HepG2 (cell line): Measurements from ENCODE around the gene TMEM9B. TPM values are rescaled to one million over a fixed set of nuclear protein-coding genes. Genes with fewer than 3 reads are reported as not detected.

Experiments used
- BORCS8-MEF2B ChIP-seq: sonication (generic); formaldehyde crosslinking; IDR thresholded peaks from 2 replicates; pipeline ENCODE4 v1.8.0; 2022; ENCODE audit warnings: mild to moderate bottlenecking, missing genetic modification reagents
- CTCF ChIP-seq: sonication (generic); formaldehyde crosslinking; IDR thresholded peaks from 2 replicates; pipeline ENCODE4 v1.5.0; 2020; ENCODE audit warnings: mild to moderate bottlenecking, missing genetic modification reagents, moderate library complexity
- ZNF280D ChIP-seq: sonication (generic); formaldehyde crosslinking; IDR thresholded peaks from 2 replicates; pipeline ENCODE4 v1.5.1; 2020; ENCODE audit warnings: mild to moderate bottlenecking, missing genetic modification reagents
- ZNF3 ChIP-seq: IDR thresholded peaks from 2 replicates; pipeline ENCODE4 v1.7.0; 2017; ENCODE audit warnings: inconsistent platforms
- polyA plus RNA-seq, 8 experiments: library from polyadenylated mRNA; depleted of rRNA in 3 of 8; stranded (reverse) in 7 of 8; unstranded in 1 of 8; fragments of >200 nt; fragmentation: Illumina TruSeq in 4 of 8; extraction: Trizol in 4 of 8; gene quantifications; 2 replicates each; pipeline versions ENCODE4 v1.2.1 to v1.2.3, GENCODE V29; 2011 to 2016; ENCODE audit warnings: low read depth in 4 of 8, missing spikeins in 1 of 8, mixed read lengths in 1 of 8; ENCODE audit not compliant: insufficient read depth in 1 of 8
- total RNA-seq, 5 experiments: library from RNA; depleted of rRNA; stranded (reverse); fragments of >200 nt; fragmentation: Illumina TruSeq; extraction: Trizol; gene quantifications; 2 replicates each; pipeline ENCODE4 v1.2.3, GENCODE V29; 2016; ENCODE audit warnings: low read depth in 1 of 5
- TF ChIP-seq, protein P1 (sequence below): sonication (generic); formaldehyde crosslinking; IDR thresholded peaks from 2 replicates; pipeline ENCODE4 v1.5.1; 2020; ENCODE audit warnings: mild to moderate bottlenecking, missing genetic modification reagents, moderate library complexity

The TMEM9B gene
- total and polyA plus RNA-seq, 2 of the 13 experiments (the other 11 are each of a cell fraction or from before 2014, with no cell fraction given): 12.4 to 20.8 TPM

GRCh38 chr11:8913961-8914660, 50.1 kb downstream of the TMEM9B start (continued):
- TF ChIP-seq CTCF (CRISPR knock-in tag) (peak; percentile 85), ZNF280D (CRISPR knock-in tag) (no peak), ZNF3 (CRISPR knock-in tag) (0 out of 2 replicates have a peak, but pooled peaks have one; percentile 73), BORCS8-MEF2B (CRISPR knock-in tag) (peak; percentile 27; the same call in 1 of the 2 replicates)
- TF ChIP-seq, protein P1, sequence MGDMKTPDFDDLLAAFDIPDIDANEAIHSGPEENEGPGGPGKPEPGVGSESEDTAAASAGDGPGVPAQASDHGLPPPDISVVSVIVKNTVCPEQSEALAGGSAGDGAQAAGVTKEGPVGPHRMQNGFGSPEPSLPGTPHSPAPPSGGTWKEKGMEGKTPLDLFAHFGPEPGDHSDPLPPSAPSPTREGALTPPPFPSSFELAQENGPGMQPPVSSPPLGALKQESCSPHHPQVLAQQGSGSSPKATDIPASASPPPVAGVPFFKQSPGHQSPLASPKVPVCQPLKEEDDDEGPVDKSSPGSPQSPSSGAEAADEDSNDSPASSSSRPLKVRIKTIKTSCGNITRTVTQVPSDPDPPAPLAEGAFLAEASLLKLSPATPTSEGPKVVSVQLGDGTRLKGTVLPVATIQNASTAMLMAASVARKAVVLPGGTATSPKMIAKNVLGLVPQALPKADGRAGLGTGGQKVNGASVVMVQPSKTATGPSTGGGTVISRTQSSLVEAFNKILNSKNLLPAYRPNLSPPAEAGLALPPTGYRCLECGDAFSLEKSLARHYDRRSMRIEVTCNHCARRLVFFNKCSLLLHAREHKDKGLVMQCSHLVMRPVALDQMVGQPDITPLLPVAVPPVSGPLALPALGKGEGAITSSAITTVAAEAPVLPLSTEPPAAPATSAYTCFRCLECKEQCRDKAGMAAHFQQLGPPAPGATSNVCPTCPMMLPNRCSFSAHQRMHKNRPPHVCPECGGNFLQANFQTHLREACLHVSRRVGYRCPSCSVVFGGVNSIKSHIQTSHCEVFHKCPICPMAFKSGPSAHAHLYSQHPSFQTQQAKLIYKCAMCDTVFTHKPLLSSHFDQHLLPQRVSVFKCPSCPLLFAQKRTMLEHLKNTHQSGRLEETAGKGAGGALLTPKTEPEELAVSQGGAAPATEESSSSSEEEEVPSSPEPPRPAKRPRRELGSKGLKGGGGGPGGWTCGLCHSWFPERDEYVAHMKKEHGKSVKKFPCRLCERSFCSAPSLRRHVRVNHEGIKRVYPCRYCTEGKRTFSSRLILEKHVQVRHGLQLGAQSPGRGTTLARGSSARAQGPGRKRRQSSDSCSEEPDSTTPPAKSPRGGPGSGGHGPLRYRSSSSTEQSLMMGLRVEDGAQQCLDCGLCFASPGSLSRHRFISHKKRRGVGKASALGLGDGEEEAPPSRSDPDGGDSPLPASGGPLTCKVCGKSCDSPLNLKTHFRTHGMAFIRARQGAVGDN (CRISPR knock-in tag): no peak
